ENCODE measurements around the gene PXN. TPM values are rescaled to one million over a fixed set of nuclear protein-coding genes. Genes with fewer than 3 reads are reported as not detected.

Gene PXN
- total and polyA plus RNA-seq, 10 of the 15 experiments (the other 5 are each of a cell fraction or from before 2014, with no cell fraction given), result 1.0 to 32.0 (median 11.5) TPM

GRCh38 chr12:120301962-120302815 is 36.7 kb upstream of the PXN start, which contains the start of gene SIRT4 (continued):
- TF ChIP-seq, protein P1, sequence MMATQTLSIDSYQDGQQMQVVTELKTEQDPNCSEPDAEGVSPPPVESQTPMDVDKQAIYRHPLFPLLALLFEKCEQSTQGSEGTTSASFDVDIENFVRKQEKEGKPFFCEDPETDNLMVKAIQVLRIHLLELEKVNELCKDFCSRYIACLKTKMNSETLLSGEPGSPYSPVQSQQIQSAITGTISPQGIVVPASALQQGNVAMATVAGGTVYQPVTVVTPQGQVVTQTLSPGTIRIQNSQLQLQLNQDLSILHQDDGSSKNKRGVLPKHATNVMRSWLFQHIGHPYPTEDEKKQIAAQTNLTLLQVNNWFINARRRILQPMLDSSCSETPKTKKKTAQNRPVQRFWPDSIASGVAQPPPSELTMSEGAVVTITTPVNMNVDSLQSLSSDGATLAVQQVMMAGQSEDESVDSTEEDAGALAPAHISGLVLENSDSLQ (IDR thresholded peaks at IDR 0.05), result peak; percentile 96
- no peak for TF ChIP-seq SMARCA5 (IDR thresholded peaks at IDR 0.05)
- no peak for TF ChIP-seq YBX1 (IDR thresholded peaks at IDR 0.05)
- TF ChIP-seq CREB1 (IDR thresholded peaks at IDR 0.05; ENCODE audit: low read depth), result peak; percentile 82
- TF ChIP-seq WRNIP1 (IDR thresholded peaks at IDR 0.05; ENCODE audit: borderline replicate concordance, low read depth, low read length), result no peak
- no peak for TF ChIP-seq ZNF592 (IDR thresholded peaks at IDR 0.05)
- TF ChIP-seq RELB (IDR thresholded peaks at IDR 0.05; ENCODE audit: low read depth), result peak; percentile 93
- no peak for TF ChIP-seq NFYA (IDR thresholded peaks at IDR 0.05; ENCODE audit: borderline replicate concordance, low read depth, low read length)
- TF ChIP-seq BACH1 (IDR thresholded peaks at IDR 0.05; ENCODE audit: borderline replicate concordance), result 0 out of 2 replicates have a peak, but pooled peaks have one; percentile 26
- TF ChIP-seq IRF3 (IDR thresholded peaks at IDR 0.05), result no peak
- TF ChIP-seq MTA2 (IDR thresholded peaks at IDR 0.05; ENCODE audit: low read depth), result peak; percentile 50; the same call in 1 of the 2 replicates
- TF ChIP-seq JUND (IDR thresholded peaks at IDR 0.05; ENCODE audit: low read depth, low read length), result peak; percentile 83; the same call in 1 of the 2 replicates
- TF ChIP-seq CREM (IDR thresholded peaks at IDR 0.05; ENCODE audit: low read depth), result peak; percentile 86
- TF ChIP-seq SIN3A (IDR thresholded peaks at IDR 0.05; ENCODE audit: low read depth, low read length), result peak; percentile 42; the same call in 1 of the 2 replicates
- peak; percentile 33; the same call in 1 of the 2 replicates for TF ChIP-seq RAD21 (IDR thresholded peaks at IDR 0.05; ENCODE audit: insufficient read depth, low read depth, low read length)
- TF ChIP-seq CTCF (IDR thresholded peaks at IDR 0.05 in 2 of 3, conservative IDR thresholded peaks at IDR 0.05 in 1 of 3; ENCODE audit: control insufficient read depth in 2 of 3, extremely low read depth in 1 of 3, insufficient read depth in 1 of 3, low read depth in 3 of 3, low read length in 3 of 3), result peak; percentile 61 to 90 (median 84)
- TF ChIP-seq HDGF (IDR thresholded peaks at IDR 0.05), result peak; percentile 44; the same call in 1 of the 2 replicates
- TF ChIP-seq CBFB (IDR thresholded peaks at IDR 0.05; ENCODE audit: low read depth), result peak; percentile 79
- TF ChIP-seq, protein P2, sequence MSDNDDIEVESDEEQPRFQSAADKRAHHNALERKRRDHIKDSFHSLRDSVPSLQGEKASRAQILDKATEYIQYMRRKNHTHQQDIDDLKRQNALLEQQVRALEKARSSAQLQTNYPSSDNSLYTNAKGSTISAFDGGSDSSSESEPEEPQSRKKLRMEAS (IDR thresholded peaks at IDR 0.05; ENCODE audit: low read depth, low read length), result peak; percentile 50
